HUES6 (cell line): Measurements from ENCODE around the gene ROBO1.

ENCODE experiments used
- H3K27ac ChIP-seq: 2 replicates; pipeline ENCODE4 v1.7.0; 2013; ENCODE audit warnings: low read depth, mild to moderate bottlenecking, low read length, inconsistent platforms
- H3K27me3 ChIP-seq: 2 replicates; pipeline ENCODE4 v1.6.1; 2013; ENCODE audit warnings: low read length; ENCODE audit not compliant: control insufficient read depth, insufficient read depth
- H3K36me3 ChIP-seq: 2 replicates; pipeline ENCODE4 v1.6.1; 2013; ENCODE audit warnings: low read length; ENCODE audit not compliant: control insufficient read depth, insufficient read depth
- H3K4me1 ChIP-seq: 2 replicates; pipeline ENCODE4 v1.6.1; 2013; ENCODE audit warnings: low read length; ENCODE audit not compliant: control insufficient read depth, insufficient read depth
- H3K4me3 ChIP-seq: 2 replicates; pipeline ENCODE4 v1.5.1; 2013; ENCODE audit warnings: low read depth, low read length
- H3K9ac ChIP-seq: one replicate; pipeline ENCODE4 v1.6.1; 2013; ENCODE audit warnings: mild to moderate bottlenecking, low read length
- H3K9me3 ChIP-seq: 2 replicates; pipeline ENCODE4 v1.6.1; 2013; ENCODE audit warnings: low read depth, low read length; ENCODE audit not compliant: control insufficient read depth, insufficient read depth

Gene ROBO1

GRCh38 chr3:79140708-79141107, 627.1 kb downstream of the ROBO1 start:
- no peaks in the 10 kb centered on the region for H3K36me3 ChIP-seq
- H3K27ac ChIP-seq = no peak overlapping the region
- H3K27me3 ChIP-seq = no peaks in the 10 kb centered on the region
- no peaks in the 10 kb centered on the region for H3K9me3 ChIP-seq
- no peak overlapping the region for H3K4me3 ChIP-seq
- H3K4me1 ChIP-seq = peaks cover 7% of the 10 kb centered on the region; the same call in 1 of the 2 replicates
- no peak overlapping the region for H3K9ac ChIP-seq

GRCh38 chr3:79139395-79140068, 628.3 kb downstream of the ROBO1 start:
- H3K36me3 ChIP-seq = no peaks in the 10 kb centered on the region
- H3K27ac ChIP-seq = no peak overlapping the region
- no peak overlapping the region for H3K4me3 ChIP-seq
- H3K9ac ChIP-seq = no peak overlapping the region
- peaks cover 7% of the 10 kb centered on the region; the same call in 1 of the 2 replicates for H3K4me1 ChIP-seq
- no peaks in the 10 kb centered on the region for H3K27me3 ChIP-seq
- no peaks in the 10 kb centered on the region for H3K9me3 ChIP-seq

- Histone ChIP-seq H3K9ac (no peak overlapping the region), H3K9me3 (no peaks in the 10 kb centered on the region), H3K4me3 (no peak overlapping the region), H3K27me3 (no peaks in the 10 kb centered on the region), H3K27ac (no peak overlapping the region), H3K36me3 (no peaks in the 10 kb centered on the region), H3K4me1 (peaks cover 7% of the 10 kb centered on the region; the same call in 1 of the 2 replicates)
Observed at GRCh38 chr3:79125313-79125984, 642.3 kb downstream of the ROBO1 start.

- Histone ChIP-seq H3K4me3 (no peak overlapping the region), H3K27me3 (no peaks in the 10 kb centered on the region), H3K4me1 (no peaks in the 10 kb centered on the region), H3K9ac (no peak overlapping the region), H3K36me3 (no peaks in the 10 kb centered on the region), H3K27ac (no peak overlapping the region), H3K9me3 (no peaks in the 10 kb centered on the region)
Observed at GRCh38 chr3:79115458-79115857, 652.3 kb downstream of the ROBO1 start.

GRCh38 chr3:79113876-79114275, 653.9 kb downstream of the ROBO1 start:
- H3K27me3 ChIP-seq = no peaks in the 10 kb centered on the region
- no peak overlapping the region for H3K4me3 ChIP-seq

GRCh38 chr3:79111375-79112052, 656.3 kb downstream of the ROBO1 start:
- H3K36me3 ChIP-seq = no peaks in the 10 kb centered on the region
- H3K27me3 ChIP-seq = no peaks in the 10 kb centered on the region
- H3K4me1 ChIP-seq = peaks cover 3% of the 10 kb centered on the region; the same call in 1 of the 2 replicates
- no peak overlapping the region for H3K4me3 ChIP-seq
- no peak overlapping the region for H3K27ac ChIP-seq
- H3K9me3 ChIP-seq = no peaks in the 10 kb centered on the region
- no peak overlapping the region for H3K9ac ChIP-seq

More at GRCh38 chr3:79113876-79114275, 653.9 kb downstream of the ROBO1 start:
- Histone ChIP-seq H3K36me3 (no peaks in the 10 kb centered on the region), H3K9me3 (no peaks in the 10 kb centered on the region), H3K9ac (no peak overlapping the region), H3K27ac (no peak overlapping the region), H3K4me1 (no peaks in the 10 kb centered on the region)

GRCh38 chr3:79109754-79110153, 658.0 kb downstream of the ROBO1 start:
- H3K4me1 ChIP-seq = peaks cover 3% of the 10 kb centered on the region; the same call in 1 of the 2 replicates
- no peaks in the 10 kb centered on the region for H3K27me3 ChIP-seq
- H3K4me3 ChIP-seq = no peak overlapping the region
- no peaks in the 10 kb centered on the region for H3K36me3 ChIP-seq
- H3K27ac ChIP-seq = no peak overlapping the region
- no peak overlapping the region for H3K9ac ChIP-seq
- no peaks in the 10 kb centered on the region for H3K9me3 ChIP-seq

GRCh38 chr3:79103307-79103706, 664.5 kb downstream of the ROBO1 start:
- no peak overlapping the region for H3K4me3 ChIP-seq
- no peaks in the 10 kb centered on the region for H3K36me3 ChIP-seq
- H3K9me3 ChIP-seq = no peaks in the 10 kb centered on the region
- H3K9ac ChIP-seq = no peak overlapping the region
- H3K27me3 ChIP-seq = no peaks in the 10 kb centered on the region
- H3K27ac ChIP-seq = no peak overlapping the region
- H3K4me1 ChIP-seq = no peaks in the 10 kb centered on the region

- Histone ChIP-seq H3K4me1 (no peaks in the 10 kb centered on the region), H3K4me3 (no peak overlapping the region), H3K9me3 (no peaks in the 10 kb centered on the region), H3K9ac (no peak overlapping the region), H3K27me3 (no peaks in the 10 kb centered on the region), H3K27ac (no peak overlapping the region), H3K36me3 (no peaks in the 10 kb centered on the region)
Observed at GRCh38 chr3:79097964-79098660, 669.7 kb downstream of the ROBO1 start.

- Histone ChIP-seq H3K27me3 (no peaks in the 10 kb centered on the region), H3K4me3 (no peak overlapping the region), H3K4me1 (no peaks in the 10 kb centered on the region), H3K27ac (no peak overlapping the region), H3K9ac (no peak overlapping the region), H3K9me3 (no peaks in the 10 kb centered on the region), H3K36me3 (no peaks in the 10 kb centered on the region)
Observed at GRCh38 chr3:79094654-79095053, 673.1 kb downstream of the ROBO1 start.
